Measurements from ENCODE around the gene OLFML3. TPM values are rescaled to one million over a fixed set of nuclear protein-coding genes. Genes with fewer than 3 reads are reported as not detected.

Gene OLFML3
- total and polyA plus RNA-seq, 2 donors (not counting 1 experiment from before 2014, with no cell fraction given): 0.32 TPM; not detected in 1

DNA sequence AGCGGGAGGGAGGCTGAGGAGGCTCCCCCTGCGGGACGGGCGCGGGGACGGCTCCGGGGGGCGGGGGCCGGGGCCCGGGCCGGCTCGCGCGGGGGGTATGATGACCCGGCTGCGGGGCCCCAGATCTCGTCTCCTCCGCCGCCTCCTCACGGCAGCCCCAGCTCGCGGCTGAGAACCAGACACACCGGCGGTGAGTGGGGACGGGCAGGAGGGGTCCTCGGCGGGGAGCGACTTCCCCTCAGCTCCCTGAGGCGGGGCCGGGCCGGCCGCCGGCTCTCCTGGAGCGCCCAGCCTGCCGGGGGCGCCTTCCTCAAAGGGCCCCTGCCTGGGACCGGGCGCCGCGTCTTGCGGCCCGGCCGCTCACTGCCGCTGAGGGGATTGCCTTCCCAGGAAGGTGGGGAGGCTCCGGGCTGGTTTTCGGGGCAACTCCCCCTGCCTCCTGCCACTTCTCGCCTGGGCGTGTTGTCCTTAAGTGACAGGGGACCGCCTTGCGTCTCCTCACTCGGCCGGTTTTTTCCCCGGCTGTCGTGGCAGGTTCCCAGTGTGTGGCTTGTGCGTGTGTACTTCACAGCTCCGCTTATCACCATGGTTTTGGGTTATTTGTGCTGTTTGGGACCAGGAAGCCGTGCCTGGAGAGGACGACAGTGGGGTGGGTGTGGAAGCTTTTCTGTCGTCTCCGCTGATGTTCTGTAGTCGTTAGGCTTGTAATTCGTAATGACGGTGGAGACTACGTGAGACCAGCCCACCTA, 49.4 kb upstream of the OLFML3 start:
- peaks cover 31% of the 10 kb centered on the region for H4K20me1 ChIP-seq (ENCODE audit: control insufficient read depth, insufficient read depth, low read length, poor library complexity, severe bottlenecking)
- peak overlapping the region; percentile 85 for H3K4me2 ChIP-seq (replicated peaks; ENCODE audit: low read depth, low read length, poor library complexity, severe bottlenecking)
- peak overlapping the region; percentile 93 for H2AFZ ChIP-seq (ENCODE audit: insufficient read depth, low read depth, low read length, poor library complexity, severe bottlenecking)
- peak overlapping the region; percentile 90 to 99 for H3K27ac ChIP-seq (ENCODE audit: low read length in 2 of 2)
- no peaks in the 10 kb centered on the region for H3K9me3 ChIP-seq (ENCODE audit: control extremely low read depth in 1 of 3, control insufficient read depth in 2 of 3, insufficient read depth in 1 of 3, low read length in 2 of 3)
- H3K9ac ChIP-seq (ENCODE audit: low read length): peak overlapping the region; percentile 99
- peaks cover 52% of the 10 kb centered on the region for H3K79me2 ChIP-seq (ENCODE audit: control insufficient read depth, insufficient read depth, low read length)
- intact Hi-C loops (cut with micrococcal nuclease): loop anchor here (1.0 to 2.0 kb wide), 9 partner anchors 25 to 973 kb away; partner anchors contain the start of genes BCAS2, DCLRE1B, LRIG2 and PHTF1
- ChIA-PET CTCF (interaction anchor here (0.8 to 7.2 kb wide), 12 partner anchors 9 to 857 kb away, joined by 3 to 94 read pairs (median 4); partner anchors contain the start of genes AP4B1, DCLRE1B, LRIG2 and PHTF1), POLR2A (interaction anchor here (1.1 to 3.5 kb wide), 3 partner anchors 25 to 118 kb away, joined by 3 to 50 read pairs (median 4); partner anchors contain the start of genes AP4B1, DCLRE1B and RSBN1)
- DNase-seq (peak; percentile 83), ATAC-seq (ENCODE audit: low read depth) (peak; percentile 39)
- no peaks in the 10 kb centered on the region for H3K36me3 ChIP-seq (replicated peaks in 1 of 2; ENCODE audit: control extremely low read depth in 1 of 2, control insufficient read depth in 1 of 2, extremely low read depth in 1 of 2, insufficient read depth in 2 of 2, low read length in 1 of 2)
- TF ChIP-seq CTCF (IDR thresholded peaks at IDR 0.05): no peak
- no peak for TF ChIP-seq EZH2 (IDR thresholded peaks at IDR 0.05; ENCODE audit: borderline replicate concordance, insufficient read depth, low read depth, low read length, poor library complexity, severe bottlenecking)
- WGBS (ENCODE audit: insufficient coverage): 1% methylated on average over 61 of the region's 64 CpGs
- no peaks in the 10 kb centered on the region for H3K9me3 Mint-ChIP-seq (ENCODE audit: insufficient read depth)
- H3K4me1 ChIP-seq (ENCODE audit: control insufficient read depth in 2 of 2, insufficient read depth in 2 of 2, low read length in 2 of 2): peaks cover 36 to 40% of the 10 kb centered on the region in 2 donors
- H3K4me1 Mint-ChIP-seq: peaks cover 52% of the 10 kb centered on the region
- peak overlapping the region; percentile 97 for H3K4me3 Mint-ChIP-seq
- peak overlapping the region; percentile 76 to 90 (median 86) for H3K4me3 ChIP-seq (ENCODE audit: control extremely low read depth in 1 of 5, extremely low read depth in 1 of 5, insufficient read depth in 1 of 5, low read depth in 2 of 5, low read length in 4 of 5)
- no peaks in the 10 kb centered on the region for H3K27me3 ChIP-seq (replicated peaks in 1 of 4; ENCODE audit: control extremely low read depth in 1 of 4, control insufficient read depth in 3 of 4, insufficient read depth in 4 of 4, low read length in 3 of 4)
- peak overlapping the region; percentile 94 for H3K27ac Mint-ChIP-seq
- H3K27me3 Mint-ChIP-seq: no peaks in the 10 kb centered on the region

All from B cell (primary cell).